HepG2 (cell line): Measurements from ENCODE around the gene BLOC1S4. TPM values are rescaled to one million over a fixed set of nuclear protein-coding genes. Genes with fewer than 3 reads are reported as not detected.

ENCODE experiments used
- DR1 ChIP-seq: sonication (generic); formaldehyde crosslinking; IDR thresholded peaks from 2 replicates; pipeline ENCODE4 v1.8.0; 2021; ENCODE audit warnings: mild to moderate bottlenecking, missing genetic modification reagents, inconsistent platforms
- EZH2 ChIP-seq: conservative IDR thresholded peaks from 2 replicates; pipeline ENCODE4 v1.6.1; 2012; ENCODE audit warnings: mild to moderate bottlenecking, low read depth, low read length, moderate library complexity
- FOXK1 ChIP-seq: sonication (generic); formaldehyde crosslinking; IDR thresholded peaks from 2 replicates; pipeline ENCODE4 v1.4.0; 2020; ENCODE audit warnings: low read depth, missing genetic modification reagents, borderline replicate concordance
- GRHL1 ChIP-seq: sonication (generic); formaldehyde crosslinking; conservative IDR thresholded peaks from 2 replicates; pipeline ENCODE4 v1.8.0; 2022; ENCODE audit warnings: missing genetic modification reagents
- HMGXB3 ChIP-seq: sonication (generic); formaldehyde crosslinking; IDR thresholded peaks from 2 replicates; pipeline ENCODE4 v1.4.0; 2020; ENCODE audit warnings: missing genetic modification reagents, borderline replicate concordance
- MBD4 ChIP-seq: IDR thresholded peaks from 2 replicates; pipeline ENCODE4 v1.6.1; 2012; ENCODE audit warnings: low read length, inconsistent platforms, borderline replicate concordance
- MTF2 ChIP-seq: sonication (generic); formaldehyde crosslinking; IDR thresholded peaks from 2 replicates; pipeline ENCODE4 v1.5.0; 2020; ENCODE audit warnings: missing genetic modification reagents, borderline replicate concordance
- U2AF1 ChIP-seq: fragments of 200-400 bp; formaldehyde crosslinking; optimal IDR thresholded peaks from 2 replicates; pipeline ENCODE3; 2017; ENCODE audit warnings: mild to moderate bottlenecking, low read depth, low read length
- ZHX2 ChIP-seq, 2 experiments: sonication (generic) in 1 of 2; formaldehyde crosslinking in 1 of 2; IDR thresholded peaks; 2 replicates each; pipeline versions ENCODE4 v1.6.1 to v1.9.0; 2014 to 2022; ENCODE audit warnings: antibody characterized with exemption in 1 of 2, borderline replicate concordance in 1 of 2, inconsistent platforms in 1 of 2, low read depth in 1 of 2, missing genetic modification reagents in 1 of 2
- ZNF101 ChIP-seq: sonication (generic); formaldehyde crosslinking; IDR thresholded peaks from 2 replicates; pipeline ENCODE4 v1.4.0; 2020; ENCODE audit warnings: mild to moderate bottlenecking, low read depth, missing genetic modification reagents, borderline replicate concordance
- ZNF75D ChIP-seq: sonication (generic); formaldehyde crosslinking; IDR thresholded peaks from 2 replicates; pipeline ENCODE4 v1.8.1; 2023; ENCODE audit warnings: missing genetic modification reagents, mild to moderate bottlenecking, borderline replicate concordance
- ZNF782 ChIP-seq: sonication (generic); formaldehyde crosslinking; IDR thresholded peaks from 2 replicates; pipeline ENCODE4 v1.4.0; 2020; ENCODE audit warnings: missing genetic modification reagents, mild to moderate bottlenecking, borderline replicate concordance
- polyA plus RNA-seq, 8 experiments: library from polyadenylated mRNA; depleted of rRNA in 3 of 8; stranded (reverse) in 7 of 8; unstranded in 1 of 8; fragments of >200 nt; fragmentation: Illumina TruSeq in 4 of 8; extraction: Trizol in 4 of 8; gene quantifications; 2 replicates each; pipeline versions ENCODE4 v1.2.1 to v1.2.3, GENCODE V29; 2011 to 2016; ENCODE audit warnings: low read depth in 4 of 8, missing spikeins in 1 of 8, mixed read lengths in 1 of 8; ENCODE audit not compliant: insufficient read depth in 1 of 8
- total RNA-seq, 5 experiments: library from RNA; depleted of rRNA; stranded (reverse); fragments of >200 nt; fragmentation: Illumina TruSeq; extraction: Trizol; gene quantifications; 2 replicates each; pipeline ENCODE4 v1.2.3, GENCODE V29; 2016; ENCODE audit warnings: low read depth in 1 of 5

BLOC1S4 gene
- total and polyA plus RNA-seq, 2 of the 13 experiments (the other 11 are each of a cell fraction or from before 2014, with no cell fraction given): 15.5 to 20.9 TPM

- TF ChIP-seq ZHX2 (IDR thresholded peaks at IDR 0.05; ENCODE audit: low read depth) (no peak), ZHX2 (CRISPR knock-in tag; IDR thresholded peaks at IDR 0.05; ENCODE audit: borderline replicate concordance) (no peak), GRHL1 (CRISPR knock-in tag) (no peak), U2AF1 (no peak), ZNF782 (no peak), MBD4 (no peak), ZNF75D (CRISPR knock-in tag) (no peak), MTF2 (CRISPR knock-in tag) (no peak), DR1 (CRISPR knock-in tag) (no peak; the same call in 1 of the 2 replicates), HMGXB3 (CRISPR knock-in tag) (no peak), ZNF101 (CRISPR knock-in tag) (no peak), EZH2 (no peak), FOXK1 (CRISPR knock-in tag) (0 out of 2 replicates have a peak, but pooled peaks have one; percentile 16)
Measured at GRCh38 chr4:6688879-6689505, 27.0 kb upstream of the BLOC1S4 start (continued).
